ENCODE results near the gene DFFB. TPM values are rescaled to one million over a fixed set of nuclear protein-coding genes. Genes with fewer than 3 reads are reported as not detected.

Gene DFFB
- total and polyA plus RNA-seq, 2 of the 13 experiments (the other 11 are each of a cell fraction or from before 2014, with no cell fraction given): 4.6 to 9.3 TPM

GRCh38 chr1:3924186-3924824 is 67.0 kb downstream of the DFFB start:
- Histone ChIP-seq H3K36me3 (replicated peaks in 1 of 2; ENCODE audit: control insufficient read depth in 1 of 2, insufficient read depth in 2 of 2, low read length in 2 of 2) (no peaks in the 10 kb centered on the region), H3K4me3 (replicated peaks in 1 of 3; ENCODE audit: insufficient read depth in 1 of 3, low read depth in 2 of 3, low read length in 3 of 3) (no peak overlapping the region), H3K4me1 (ENCODE audit: insufficient read depth, low read length) (no peaks in the 10 kb centered on the region), H2AFZ (ENCODE audit: low read length) (no peak overlapping the region), H3K79me2 (ENCODE audit: insufficient read depth, low read length) (no peaks in the 10 kb centered on the region), H3K27me3 (ENCODE audit: control insufficient read depth in 1 of 2, insufficient read depth in 2 of 2, low read length in 2 of 2) (peaks cover 5 to 32% of the 10 kb centered on the region in 2 experiments; a peak in 4 of 5 replicates), H3K4me2 (ENCODE audit: low read depth, low read length) (no peak overlapping the region), H4K20me1 (ENCODE audit: insufficient read depth, low read length) (no peaks in the 10 kb centered on the region), H3K9ac (ENCODE audit: insufficient read depth, low read depth, low read length) (no peak overlapping the region), H3K27ac (ENCODE audit: extremely low read length, insufficient read depth, low read length) (no peak overlapping the region), H3K9me3 (ENCODE audit: low read length) (no peaks in the 10 kb centered on the region)
- no peak for TF ChIP-seq ZNF839 (CRISPR knock-in tag; IDR thresholded peaks at IDR 0.05; ENCODE audit: borderline replicate concordance)
- TF ChIP-seq ZGPAT (CRISPR knock-in tag; IDR thresholded peaks at IDR 0.05): no peak
- TF ChIP-seq PRPF4 (IDR thresholded peaks at IDR 0.05; ENCODE audit: low read depth, low read length, poor library complexity, severe bottlenecking): no peak
- no peak for TF ChIP-seq UBTF (CRISPR knock-in tag; IDR thresholded peaks at IDR 0.05)
- no peak for TF ChIP-seq ZEB1 (IDR thresholded peaks at IDR 0.05; ENCODE audit: insufficient replicate concordance, low read depth)
- TF ChIP-seq MIER3 (CRISPR knock-in tag; IDR thresholded peaks at IDR 0.05; ENCODE audit: borderline replicate concordance): no peak
- no peak for TF ChIP-seq NBN (conservative IDR thresholded peaks at IDR 0.05)
- TF ChIP-seq RFXAP (CRISPR knock-in tag; IDR thresholded peaks at IDR 0.05; ENCODE audit: borderline replicate concordance): no peak
- no peak for TF ChIP-seq KDM2A (CRISPR knock-in tag; IDR thresholded peaks at IDR 0.05; ENCODE audit: borderline replicate concordance, low read depth)
- no peak for TF ChIP-seq MIXL1 (CRISPR knock-in tag; IDR thresholded peaks at IDR 0.05)
- TF ChIP-seq DNMT3B (CRISPR knock-in tag; conservative IDR thresholded peaks at IDR 0.05): no peak
- no peak for TF ChIP-seq JUN (CRISPR knock-in tag; IDR thresholded peaks at IDR 0.05)
- TF ChIP-seq ATF2 (CRISPR knock-in tag; IDR thresholded peaks at IDR 0.05): no peak
- TF ChIP-seq KAT7 (CRISPR knock-in tag; IDR thresholded peaks at IDR 0.05; ENCODE audit: borderline replicate concordance): no peak
- intact Hi-C loops (cut with micrococcal nuclease; ENCODE audit: unreplicated experiment): no loop called here
- FAIRE-seq (no peak), DNase-seq (ENCODE audit: low spot score) (no peak), ATAC-seq (no peak)
- no TSS peak for BruUV-seq (replicated peaks)
- ChIA-PET POLR2A (no interaction called here), CTCF (ENCODE audit: low intra/inter-chr PET ratio, low total read pairs) (no interaction called here)
- in situ Hi-C loops (cut with HindIII; ENCODE audit: extremely low pct_ligation_motif_present, low pct_unique_long_range_greater_than_20kb): loop anchor here (25.0 kb wide), 1 partner anchor 138 kb away; no protein-coding TSS in a partner anchor
- WGBS (ENCODE audit: low lambda C conversion rate): 16% methylated on average over 7 of the region's 13 CpGs

Data from HepG2 (cell line).